ENCODE data around the gene ASB1. TPM values are rescaled to one million over a fixed set of nuclear protein-coding genes. Genes with fewer than 3 reads are reported as not detected.

ASB1 gene
- polyA plus RNA-seq (2012; ENCODE audit: low read depth, missing spikeins): 19.4 TPM

- peak; percentile 95 for DNase-seq (ENCODE audit: insufficient read length, low spot score)
- FAIRE-seq: peak; percentile 99
- TF ChIP-seq POLR2AphosphoS5 (IDR thresholded peaks at IDR 0.05; ENCODE audit: low read depth, low read length): peak; percentile 93
- peak; percentile 63 for TF ChIP-seq PAX5 (IDR thresholded peaks at IDR 0.05; ENCODE audit: insufficient read depth, low read length, severe bottlenecking)
- peak; percentile 53; the same call in 1 of the 2 replicates for TF ChIP-seq POU2F2 (IDR thresholded peaks at IDR 0.05; ENCODE audit: low read depth, low read length)
- TF ChIP-seq SPI1 (IDR thresholded peaks at IDR 0.05; ENCODE audit: low read depth, low read length): no peak
- TF ChIP-seq TAF1 (IDR thresholded peaks at IDR 0.05; ENCODE audit: low read depth, low read length): peak; percentile 79
- TF ChIP-seq POLR2A (IDR thresholded peaks at IDR 0.05; ENCODE audit: low read depth, low read length): peak; percentile 88
Observed at GRCh38 chr2:238426568-238427434, at the start of gene ASB1. Gene ASB1, plus strand, starts transcription at chr2:238426927. Its CDS starts 144 bp downstream, at chr2:238427071.

GRCh38 chr2:238378230-238379095, 48.3 kb upstream of the ASB1 start:
- FAIRE-seq: no peak
- no peak for DNase-seq (ENCODE audit: insufficient read length, low spot score)
- no peak for TF ChIP-seq POU2F2 (IDR thresholded peaks at IDR 0.05; ENCODE audit: low read depth, low read length)
- TF ChIP-seq POLR2A (IDR thresholded peaks at IDR 0.05; ENCODE audit: low read depth, low read length): no peak
- TF ChIP-seq TAF1 (IDR thresholded peaks at IDR 0.05; ENCODE audit: low read depth, low read length): no peak
- TF ChIP-seq POLR2AphosphoS5 (IDR thresholded peaks at IDR 0.05; ENCODE audit: low read depth, low read length): no peak
- TF ChIP-seq SPI1 (IDR thresholded peaks at IDR 0.05; ENCODE audit: low read depth, low read length): no peak
- TF ChIP-seq PAX5 (IDR thresholded peaks at IDR 0.05; ENCODE audit: insufficient read depth, low read length, severe bottlenecking): no peak

- DNase-seq (ENCODE audit: insufficient read length, low spot score): no peak
- TF ChIP-seq POLR2A (IDR thresholded peaks at IDR 0.05; ENCODE audit: low read depth, low read length): no peak
- no peak for TF ChIP-seq TAF1 (IDR thresholded peaks at IDR 0.05; ENCODE audit: low read depth, low read length)
- no peak for TF ChIP-seq PAX5 (IDR thresholded peaks at IDR 0.05; ENCODE audit: insufficient read depth, low read length, severe bottlenecking)
- TF ChIP-seq SPI1 (IDR thresholded peaks at IDR 0.05; ENCODE audit: low read depth, low read length): peak; percentile 26; the same call in 1 of the 2 replicates
- no peak for TF ChIP-seq POU2F2 (IDR thresholded peaks at IDR 0.05; ENCODE audit: low read depth, low read length)
- FAIRE-seq: no peak
Observed at GRCh38 chr2:238379096-238379810, 47.5 kb upstream of the ASB1 start.

GRCh38 chr2:238380336-238380735, 46.4 kb upstream of the ASB1 start:
- DNase-seq (ENCODE audit: insufficient read length, low spot score) (no peak), FAIRE-seq (no peak)
- TF ChIP-seq SPI1 (IDR thresholded peaks at IDR 0.05; ENCODE audit: low read depth, low read length): no peak
- no peak for TF ChIP-seq TAF1 (IDR thresholded peaks at IDR 0.05; ENCODE audit: low read depth, low read length)
- TF ChIP-seq POLR2AphosphoS5 (IDR thresholded peaks at IDR 0.05; ENCODE audit: low read depth, low read length): no peak
- no peak for TF ChIP-seq PAX5 (IDR thresholded peaks at IDR 0.05; ENCODE audit: insufficient read depth, low read length, severe bottlenecking)
- TF ChIP-seq POLR2A (IDR thresholded peaks at IDR 0.05; ENCODE audit: low read depth, low read length): no peak
- TF ChIP-seq POU2F2 (IDR thresholded peaks at IDR 0.05; ENCODE audit: low read depth, low read length): no peak

GRCh38 chr2:238380785-238381184, 45.9 kb upstream of the ASB1 start:
- FAIRE-seq: no peak
- no peak for DNase-seq (ENCODE audit: insufficient read length, low spot score)
- TF ChIP-seq PAX5 (IDR thresholded peaks at IDR 0.05; ENCODE audit: insufficient read depth, low read length, severe bottlenecking) (no peak), TAF1 (IDR thresholded peaks at IDR 0.05; ENCODE audit: low read depth, low read length) (no peak), POU2F2 (IDR thresholded peaks at IDR 0.05; ENCODE audit: low read depth, low read length) (no peak), POLR2A (IDR thresholded peaks at IDR 0.05; ENCODE audit: low read depth, low read length) (no peak), SPI1 (IDR thresholded peaks at IDR 0.05; ENCODE audit: low read depth, low read length) (no peak), POLR2AphosphoS5 (IDR thresholded peaks at IDR 0.05; ENCODE audit: low read depth, low read length) (no peak)

GRCh38 chr2:238381341-238382115, 45.2 kb upstream of the ASB1 start:
- FAIRE-seq: no peak

GRCh38 chr2:238382381-238382781, 44.3 kb upstream of the ASB1 start:
- TF ChIP-seq POLR2AphosphoS5 (IDR thresholded peaks at IDR 0.05; ENCODE audit: low read depth, low read length): no peak
- no peak for TF ChIP-seq TAF1 (IDR thresholded peaks at IDR 0.05; ENCODE audit: low read depth, low read length)
- TF ChIP-seq SPI1 (IDR thresholded peaks at IDR 0.05; ENCODE audit: low read depth, low read length): no peak
- TF ChIP-seq POU2F2 (IDR thresholded peaks at IDR 0.05; ENCODE audit: low read depth, low read length): no peak
- no peak for TF ChIP-seq POLR2A (IDR thresholded peaks at IDR 0.05; ENCODE audit: low read depth, low read length)
- no peak for TF ChIP-seq PAX5 (IDR thresholded peaks at IDR 0.05; ENCODE audit: insufficient read depth, low read length, severe bottlenecking)
- FAIRE-seq (no peak), DNase-seq (ENCODE audit: insufficient read length, low spot score) (no peak)

More at GRCh38 chr2:238381341-238382115, 45.2 kb upstream of the ASB1 start:
- TF ChIP-seq POU2F2 (IDR thresholded peaks at IDR 0.05; ENCODE audit: low read depth, low read length) (no peak), SPI1 (IDR thresholded peaks at IDR 0.05; ENCODE audit: low read depth, low read length) (no peak), PAX5 (IDR thresholded peaks at IDR 0.05; ENCODE audit: insufficient read depth, low read length, severe bottlenecking) (no peak), POLR2AphosphoS5 (IDR thresholded peaks at IDR 0.05; ENCODE audit: low read depth, low read length) (no peak), TAF1 (IDR thresholded peaks at IDR 0.05; ENCODE audit: low read depth, low read length) (no peak), POLR2A (IDR thresholded peaks at IDR 0.05; ENCODE audit: low read depth, low read length) (no peak)
- DNase-seq (ENCODE audit: insufficient read length, low spot score): no peak

GRCh38 chr2:238383135-238383534, 43.6 kb upstream of the ASB1 start:
- DNase-seq (ENCODE audit: insufficient read length, low spot score): no peak
- no peak for FAIRE-seq
- TF ChIP-seq SPI1 (IDR thresholded peaks at IDR 0.05; ENCODE audit: low read depth, low read length): no peak
- TF ChIP-seq POLR2AphosphoS5 (IDR thresholded peaks at IDR 0.05; ENCODE audit: low read depth, low read length): no peak
- no peak for TF ChIP-seq PAX5 (IDR thresholded peaks at IDR 0.05; ENCODE audit: insufficient read depth, low read length, severe bottlenecking)
- no peak for TF ChIP-seq TAF1 (IDR thresholded peaks at IDR 0.05; ENCODE audit: low read depth, low read length)
- no peak for TF ChIP-seq POU2F2 (IDR thresholded peaks at IDR 0.05; ENCODE audit: low read depth, low read length)
- TF ChIP-seq POLR2A (IDR thresholded peaks at IDR 0.05; ENCODE audit: low read depth, low read length): no peak

Data from GM12891 (cell line).